Measurements from ENCODE around the gene SAFB2. TPM values are rescaled to one million over a fixed set of nuclear protein-coding genes. Genes with fewer than 3 reads are reported as not detected.

Gene SAFB2
- total RNA-seq, 1 experiment from 2014 or later = 76.1 TPM

DNA sequence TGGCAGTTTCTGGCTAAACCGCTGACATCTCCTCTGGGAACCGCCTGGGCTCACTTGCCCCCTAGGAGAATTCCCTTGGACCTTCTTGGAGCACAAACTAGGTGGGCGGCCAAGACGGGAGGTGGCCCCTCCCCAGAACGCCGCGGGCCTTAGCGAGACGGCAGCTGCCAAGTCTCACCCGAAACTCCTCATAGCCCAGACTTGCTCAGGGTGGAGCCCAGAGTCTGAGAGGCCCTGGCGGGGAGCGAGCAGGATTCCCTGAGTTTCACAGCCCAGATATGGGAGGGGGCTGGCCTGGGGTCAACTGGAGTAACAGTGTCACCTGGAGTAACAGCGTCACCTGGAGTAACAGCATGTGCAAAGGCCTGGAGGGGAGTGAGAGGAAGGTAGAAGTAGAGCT is 64.9 kb downstream of the SAFB2 start:
- TF ChIP-seq, protein P1, sequence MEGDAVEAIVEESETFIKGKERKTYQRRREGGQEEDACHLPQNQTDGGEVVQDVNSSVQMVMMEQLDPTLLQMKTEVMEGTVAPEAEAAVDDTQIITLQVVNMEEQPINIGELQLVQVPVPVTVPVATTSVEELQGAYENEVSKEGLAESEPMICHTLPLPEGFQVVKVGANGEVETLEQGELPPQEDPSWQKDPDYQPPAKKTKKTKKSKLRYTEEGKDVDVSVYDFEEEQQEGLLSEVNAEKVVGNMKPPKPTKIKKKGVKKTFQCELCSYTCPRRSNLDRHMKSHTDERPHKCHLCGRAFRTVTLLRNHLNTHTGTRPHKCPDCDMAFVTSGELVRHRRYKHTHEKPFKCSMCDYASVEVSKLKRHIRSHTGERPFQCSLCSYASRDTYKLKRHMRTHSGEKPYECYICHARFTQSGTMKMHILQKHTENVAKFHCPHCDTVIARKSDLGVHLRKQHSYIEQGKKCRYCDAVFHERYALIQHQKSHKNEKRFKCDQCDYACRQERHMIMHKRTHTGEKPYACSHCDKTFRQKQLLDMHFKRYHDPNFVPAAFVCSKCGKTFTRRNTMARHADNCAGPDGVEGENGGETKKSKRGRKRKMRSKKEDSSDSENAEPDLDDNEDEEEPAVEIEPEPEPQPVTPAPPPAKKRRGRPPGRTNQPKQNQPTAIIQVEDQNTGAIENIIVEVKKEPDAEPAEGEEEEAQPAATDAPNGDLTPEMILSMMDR (conservative IDR thresholded peaks at IDR 0.05) = no peak
- Histone ChIP-seq H2BK120ac (ENCODE audit: low read depth, low read length, poor library complexity, severe bottlenecking) (no peak overlapping the region), H3K4me1 (ENCODE audit: insufficient read depth, low read length) (no peaks in the 10 kb centered on the region; the same call in 1 of the 2 replicates), H3K9me3 (ENCODE audit: control insufficient read depth, low read depth, low read length) (no peaks in the 10 kb centered on the region), H4K20me1 (ENCODE audit: control insufficient read depth, insufficient read depth, insufficient read length) (peaks cover 3% of the 10 kb centered on the region), H3K79me1 (ENCODE audit: insufficient read depth, low read depth, low read length, poor library complexity, severe bottlenecking) (no peaks in the 10 kb centered on the region), H3K4me2 (ENCODE audit: insufficient read depth, insufficient read length, low read length) (no peak overlapping the region), H2BK15ac (ENCODE audit: low read depth, low read length) (no peak overlapping the region), H3T11ph (ENCODE audit: low read length) (no peak overlapping the region), H3K23me2 (ENCODE audit: insufficient read length, low read depth, low read length, poor library complexity, severe bottlenecking) (no peaks in the 10 kb centered on the region), H2AK5ac (ENCODE audit: insufficient read length, low read length) (no peak overlapping the region), H2BK20ac (ENCODE audit: low read depth, low read length, poor library complexity, severe bottlenecking) (no peak overlapping the region), H3K14ac (ENCODE audit: insufficient read depth, low read length) (no peak overlapping the region; the same call in 1 of the 2 replicates), H4K5ac (ENCODE audit: insufficient read length, low read depth, low read length) (no peak overlapping the region), H2BK5ac (ENCODE audit: insufficient read length, low read length) (no peak overlapping the region), H3K27me3 (ENCODE audit: insufficient read depth, low read length) (no peaks in the 10 kb centered on the region), H4K91ac (ENCODE audit: insufficient read length, low read depth, low read length) (no peak overlapping the region), H2AFZ (ENCODE audit: low read length) (no peak overlapping the region), H3K27ac (ENCODE audit: insufficient read length, low read depth, low read length) (no peak overlapping the region), H3K4ac (ENCODE audit: low read depth, low read length) (no peak overlapping the region), H3K9ac (ENCODE audit: extremely low read depth, insufficient read length, low read length) (no peak overlapping the region), H3K23ac (ENCODE audit: insufficient read length, low read depth, low read length) (no peak overlapping the region), H3K56ac (ENCODE audit: insufficient read length, low read depth, low read length) (no peak overlapping the region), H3K18ac (ENCODE audit: insufficient read length, low read depth, low read length) (no peak overlapping the region), H4K8ac (replicated peaks; ENCODE audit: insufficient read length, low read depth, low read length) (no peak overlapping the region), H3K79me2 (ENCODE audit: insufficient read depth, low read length) (no peaks in the 10 kb centered on the region), H2BK12ac (ENCODE audit: insufficient read length, low read depth, low read length) (no peak overlapping the region)
- peaks cover 32% of the 10 kb centered on the region for H3K27me3 Mint-ChIP-seq (ENCODE audit: low read depth)
- no peak for DNase-seq
- H3K9me3 Mint-ChIP-seq = peaks cover 9 to 10% of the 10 kb centered on the region in 2 experiments
- no peak overlapping the region for H3K27ac Mint-ChIP-seq
- WGBS (ENCODE audit: extremely low coverage, insufficient read length, low lambda C conversion rate) = no CpG with 5 or more reads among the region's 13 CpGs
- no peak overlapping the region for H3K4me3 Mint-ChIP-seq
- peaks cover 0 to 9% (median 4%) of the 10 kb centered on the region in 3 experiments; a peak in 1 of 7 replicates for H3K36me3 Mint-ChIP-seq (ENCODE audit: insufficient read depth in 1 of 3, low read depth in 3 of 3)
- peaks cover 21 to 36% of the 10 kb centered on the region in 2 experiments for H3K4me1 Mint-ChIP-seq
